Activated naive CD8-positive, alpha-beta T cell treated with anti-CD3 and anti-CD28 coated beads, Interleukin-2, amount 10 ng/mL, durations not matched to agents 7 days and 5 days (primary cell): Measurements from ENCODE around the gene FOXJ3. TPM values are rescaled to one million over a fixed set of nuclear protein-coding genes. Genes with fewer than 3 reads are reported as not detected.

Experiments used
- ATAC-seq: fragments of 150-1000 bp; cut with Tn5 transposase; one replicate; pipeline ENCODE4 v1.10.0; 2021; ENCODE audit warnings: low read depth, moderate library complexity
- POLR2A ChIA-PET: fragments of 350-600 bp; sonication (Branson Sonifier 250); formaldehyde crosslinking; loops from one replicate; lab custom pipeline; 2021; ENCODE audit warnings: antibody characterized with exemption; lab: Charles Lee
- DNase-seq: peaks from one replicate; pipeline ENCODE4 v3.0.0; 2021
- H3K27ac Mint-ChIP-seq: one replicate; pipeline ENCODE4 v1.8.0; 2022; ENCODE audit warnings: mild to moderate bottlenecking, mixed read lengths
- H3K27me3 Mint-ChIP-seq: one replicate; pipeline ENCODE4 v1.8.0; 2022; ENCODE audit warnings: mild to moderate bottlenecking, moderate library complexity, mixed read lengths
- H3K36me3 Mint-ChIP-seq: one replicate; pipeline ENCODE4 v1.8.0; 2021; ENCODE audit warnings: mild to moderate bottlenecking, mixed read lengths
- H3K4me1 Mint-ChIP-seq: one replicate; pipeline ENCODE4 v1.8.0; 2021; ENCODE audit warnings: mixed read lengths
- H3K4me3 Mint-ChIP-seq: one replicate; pipeline ENCODE4 v1.8.0; 2022; ENCODE audit warnings: mild to moderate bottlenecking, moderate library complexity, mixed read lengths
- H3K9me3 Mint-ChIP-seq: one replicate; pipeline ENCODE4 v1.8.0; 2021; ENCODE audit warnings: mixed read lengths
- total RNA-seq, 2 experiments: library from RNA; stranded (reverse); gene quantifications; one replicate each; pipeline ENCODE4 v1.2.3, GENCODE V29; 2021

FOXJ3 gene
- total RNA-seq, 2 experiments from 2014 or later, result 59.1 to 61.1 TPM

DNA sequence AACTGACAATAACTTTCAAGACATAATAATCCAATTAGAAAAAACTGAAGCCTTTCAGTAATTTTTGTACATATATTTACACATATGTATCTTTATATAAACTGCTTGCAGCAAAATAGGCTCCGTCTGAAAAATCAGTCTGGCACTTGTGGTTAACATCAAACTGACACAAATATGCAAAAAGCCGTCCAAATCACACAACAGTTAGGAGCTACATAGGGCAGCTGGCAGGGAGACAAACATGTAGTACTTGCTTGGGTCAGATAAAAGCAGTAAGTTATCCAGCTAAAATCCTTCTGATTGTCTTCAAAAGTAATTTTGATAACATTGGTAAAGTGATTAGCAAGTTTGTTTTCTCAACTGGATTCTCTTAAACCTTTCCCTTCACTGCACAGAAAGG, 155.8 kb downstream of the FOXJ3 start:
- POLR2A ChIA-PET, result no interaction called here
- Mint-ChIP-seq H3K9me3 (no peaks in the 10 kb centered on the region), H3K4me3 (no peak overlapping the region), H3K36me3 (peaks cover 1% of the 10 kb centered on the region), H3K27me3 (no peaks in the 10 kb centered on the region), H3K27ac (no peak overlapping the region), H3K4me1 (peaks cover 4% of the 10 kb centered on the region)
- DNase-seq (no peak), ATAC-seq (no peak)

GRCh38 chr1:42178249-42178648, 156.8 kb downstream of the FOXJ3 start:
- Mint-ChIP-seq H3K27me3 (no peaks in the 10 kb centered on the region), H3K36me3 (peaks cover 1% of the 10 kb centered on the region), H3K4me1 (peaks cover 4% of the 10 kb centered on the region), H3K27ac (no peak overlapping the region), H3K4me3 (no peak overlapping the region), H3K9me3 (no peaks in the 10 kb centered on the region)
- ATAC-seq (no peak), DNase-seq (no peak)
- POLR2A ChIA-PET, result no interaction called here

DNA sequence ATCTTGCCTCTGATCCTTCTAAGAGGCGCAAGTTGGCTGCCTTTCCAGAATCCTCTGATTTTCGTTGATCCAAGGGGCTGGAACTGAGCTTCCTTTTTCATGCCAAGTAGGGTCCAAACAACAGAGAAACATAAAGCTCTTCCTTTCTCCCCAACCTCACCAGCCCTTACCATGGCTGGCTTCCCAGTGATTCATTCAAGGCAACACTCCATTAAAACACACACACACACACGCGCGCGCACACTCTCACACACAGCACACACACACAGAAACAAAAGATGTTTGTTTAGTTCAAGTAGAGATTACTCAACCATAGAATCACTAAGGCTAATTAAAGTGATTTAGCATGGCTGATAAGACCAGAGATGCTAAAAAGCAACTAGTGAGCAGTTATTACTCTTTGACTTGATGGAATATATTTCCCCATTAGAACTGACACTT, 157.5 kb downstream of the FOXJ3 start:
- Mint-ChIP-seq H3K9me3 (no peaks in the 10 kb centered on the region), H3K27ac (no peak overlapping the region), H3K4me3 (no peak overlapping the region), H3K27me3 (no peaks in the 10 kb centered on the region), H3K36me3 (no peaks in the 10 kb centered on the region), H3K4me1 (peaks cover 4% of the 10 kb centered on the region)
- POLR2A ChIA-PET, result no interaction called here
- ATAC-seq, result no peak
- DNase-seq, result no peak

DNA sequence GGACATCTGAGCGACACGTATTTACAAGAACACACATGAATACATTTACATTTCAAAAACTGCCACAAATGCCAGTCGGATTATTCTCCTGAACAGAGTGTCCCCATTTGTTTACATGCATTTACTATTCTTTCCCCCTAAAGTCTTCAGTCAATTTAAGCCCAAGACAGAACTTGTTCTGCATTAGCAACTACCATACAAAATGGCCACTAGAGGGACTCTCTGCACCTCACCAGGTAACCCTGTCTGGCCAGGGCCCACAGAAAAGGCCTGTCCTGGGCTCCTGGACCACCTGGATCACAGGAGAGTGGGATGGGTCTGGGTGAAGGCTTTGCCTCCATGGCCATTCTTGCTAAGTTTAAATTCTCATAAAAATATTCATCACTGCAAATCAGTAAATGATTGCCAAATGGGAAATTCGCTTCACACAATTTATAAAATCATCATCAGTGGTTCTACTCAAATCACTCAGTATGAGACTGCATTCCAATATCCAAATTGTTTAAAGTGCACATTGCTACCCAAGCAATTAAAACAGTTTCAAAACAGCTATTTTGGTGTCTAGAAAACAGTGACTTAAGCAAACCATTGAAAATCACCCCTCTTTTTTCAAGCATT, 158.0 kb downstream of the FOXJ3 start:
- DNase-seq (no peak), ATAC-seq (peak; percentile 47)
- H3K4me3 Mint-ChIP-seq, result no peak overlapping the region
- peaks cover 4% of the 10 kb centered on the region for H3K4me1 Mint-ChIP-seq
- H3K36me3 Mint-ChIP-seq, result no peaks in the 10 kb centered on the region
- H3K9me3 Mint-ChIP-seq, result no peaks in the 10 kb centered on the region
- POLR2A ChIA-PET, result no interaction called here
- H3K27me3 Mint-ChIP-seq, result no peaks in the 10 kb centered on the region
- no peak overlapping the region for H3K27ac Mint-ChIP-seq

DNA sequence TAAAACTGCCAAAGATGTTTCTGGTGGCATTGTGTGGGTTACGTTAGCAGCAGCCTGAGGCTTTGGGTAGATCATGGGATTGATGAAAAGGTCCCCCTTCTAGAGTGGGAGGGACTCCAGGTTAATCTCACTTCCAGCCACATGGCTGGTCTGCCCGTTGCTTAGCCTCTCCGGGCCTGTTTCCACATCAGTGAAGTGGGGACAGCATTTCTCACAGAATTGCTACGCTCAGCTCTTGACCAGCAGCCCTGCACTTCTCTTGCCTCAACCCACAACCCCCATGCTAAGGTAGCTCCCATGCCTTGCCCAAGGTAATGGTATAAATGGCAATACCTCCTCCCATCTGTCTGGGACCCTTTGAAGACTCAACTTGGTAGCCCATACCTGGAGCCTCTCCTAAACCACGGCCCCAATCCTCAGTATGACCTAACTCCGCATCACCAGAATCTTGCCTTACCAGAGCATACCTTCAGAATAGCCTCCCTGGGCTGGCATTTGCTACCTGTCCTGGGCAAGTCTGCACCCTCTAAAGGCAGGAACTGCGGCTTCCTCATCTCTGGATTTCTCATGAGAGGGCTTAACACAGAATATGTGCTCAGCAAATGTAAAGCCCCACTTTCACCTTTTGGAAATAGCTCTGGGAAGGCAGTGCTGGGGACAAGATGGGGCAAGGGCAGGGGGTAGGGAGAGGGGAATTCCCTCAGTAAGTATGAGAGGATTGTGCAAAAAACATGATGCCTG, 159.6 kb downstream of the FOXJ3 start:
- Mint-ChIP-seq H3K9me3 (no peaks in the 10 kb centered on the region), H3K4me3 (no peak overlapping the region), H3K27me3 (no peaks in the 10 kb centered on the region), H3K4me1 (peaks cover 4% of the 10 kb centered on the region), H3K36me3 (no peaks in the 10 kb centered on the region), H3K27ac (no peak overlapping the region)
- ATAC-seq, result no peak
- POLR2A ChIA-PET, result no interaction called here
- no peak for DNase-seq

DNA sequence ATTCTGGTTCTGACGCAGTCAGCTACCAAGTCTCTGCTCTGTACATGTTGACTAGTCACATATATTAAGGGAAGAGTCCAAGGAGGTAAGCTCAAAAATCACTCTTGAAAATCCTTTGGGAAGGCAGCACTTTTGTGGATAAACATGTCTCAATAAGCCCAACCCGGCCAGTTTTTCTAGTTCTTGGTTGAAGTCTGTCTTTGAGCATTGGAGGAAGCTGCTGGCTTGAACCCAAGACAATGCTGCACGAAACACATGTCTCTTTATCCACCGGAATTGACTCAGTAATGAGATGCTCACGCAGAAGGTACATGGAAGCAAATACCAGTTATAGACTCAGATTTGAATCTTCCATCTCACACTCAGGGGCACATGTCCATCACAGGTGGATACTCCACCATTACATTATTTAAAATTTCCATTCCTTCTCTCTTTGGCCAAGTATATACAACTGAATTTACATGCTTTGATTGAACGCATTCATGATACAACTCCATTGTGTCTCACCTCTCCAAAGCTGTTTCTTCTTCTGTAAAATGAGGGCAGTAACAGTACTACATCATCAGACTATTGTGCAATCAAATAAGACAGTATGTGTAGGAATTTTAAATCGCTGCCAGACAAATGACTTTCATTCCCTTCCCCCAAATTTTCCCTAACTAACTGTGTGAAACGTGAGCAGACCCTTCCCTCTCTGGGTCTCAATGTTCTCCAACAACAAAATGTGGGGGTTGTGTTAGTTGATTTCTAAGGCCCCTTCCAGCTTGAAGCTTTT, 160.9 kb downstream of the FOXJ3 start:
- Mint-ChIP-seq H3K4me3 (no peak overlapping the region), H3K27ac (no peak overlapping the region), H3K27me3 (no peaks in the 10 kb centered on the region), H3K36me3 (no peaks in the 10 kb centered on the region), H3K9me3 (no peaks in the 10 kb centered on the region), H3K4me1 (no peaks in the 10 kb centered on the region)
- no peak for DNase-seq
- no peak for ATAC-seq
- POLR2A ChIA-PET, result interaction anchor here (1.0 kb wide), 1 partner anchor 487 kb away, joined by 3 read pairs; no protein-coding TSS in a partner anchor

DNA sequence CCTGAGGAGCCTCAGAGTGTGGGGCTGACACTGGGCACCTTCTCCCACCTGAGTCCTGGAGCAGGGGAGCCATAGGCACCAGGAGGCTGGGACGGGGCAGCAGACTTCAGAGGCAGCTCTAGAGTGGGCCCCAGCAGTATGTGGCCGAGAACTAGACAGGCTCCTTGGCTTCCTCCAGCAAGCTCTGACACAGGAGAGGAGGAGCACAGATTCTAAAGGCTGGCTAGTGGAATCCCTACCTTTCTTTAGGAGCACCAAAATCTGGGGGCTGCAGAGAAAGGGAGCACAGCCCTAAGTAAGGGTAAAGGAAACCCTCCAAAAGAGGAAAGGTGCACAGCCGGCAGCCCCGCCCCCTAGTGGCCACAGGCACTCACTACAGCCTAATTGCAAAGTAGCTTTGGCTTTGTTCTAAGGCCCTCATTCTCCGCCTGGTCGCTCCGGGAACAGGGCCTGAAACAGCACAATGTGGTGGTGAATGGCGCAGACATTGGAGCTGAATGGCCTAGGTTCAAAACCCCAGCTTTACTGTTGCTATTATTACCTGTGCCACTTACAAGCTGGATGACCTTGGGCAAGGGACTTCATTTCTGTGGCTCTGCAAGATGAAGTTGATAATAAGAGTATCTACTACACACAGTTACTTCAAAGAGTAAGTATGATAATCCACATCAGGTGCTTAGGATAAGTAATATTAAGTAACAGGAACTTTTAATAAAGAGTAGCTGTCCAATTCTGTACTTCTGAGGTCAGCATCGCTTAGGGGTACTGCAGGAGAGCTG, 161.7 kb downstream of the FOXJ3 start:
- POLR2A ChIA-PET, result interaction anchor here (1.0 kb wide), 1 partner anchor 486 kb away, joined by 3 read pairs; no protein-coding TSS in a partner anchor
- ATAC-seq (peak; percentile 68), DNase-seq (peak; percentile 72)
- Mint-ChIP-seq H3K27me3 (no peaks in the 10 kb centered on the region), H3K9me3 (no peaks in the 10 kb centered on the region), H3K36me3 (no peaks in the 10 kb centered on the region), H3K27ac (no peak overlapping the region), H3K4me3 (no peak overlapping the region), H3K4me1 (no peaks in the 10 kb centered on the region)

DNA sequence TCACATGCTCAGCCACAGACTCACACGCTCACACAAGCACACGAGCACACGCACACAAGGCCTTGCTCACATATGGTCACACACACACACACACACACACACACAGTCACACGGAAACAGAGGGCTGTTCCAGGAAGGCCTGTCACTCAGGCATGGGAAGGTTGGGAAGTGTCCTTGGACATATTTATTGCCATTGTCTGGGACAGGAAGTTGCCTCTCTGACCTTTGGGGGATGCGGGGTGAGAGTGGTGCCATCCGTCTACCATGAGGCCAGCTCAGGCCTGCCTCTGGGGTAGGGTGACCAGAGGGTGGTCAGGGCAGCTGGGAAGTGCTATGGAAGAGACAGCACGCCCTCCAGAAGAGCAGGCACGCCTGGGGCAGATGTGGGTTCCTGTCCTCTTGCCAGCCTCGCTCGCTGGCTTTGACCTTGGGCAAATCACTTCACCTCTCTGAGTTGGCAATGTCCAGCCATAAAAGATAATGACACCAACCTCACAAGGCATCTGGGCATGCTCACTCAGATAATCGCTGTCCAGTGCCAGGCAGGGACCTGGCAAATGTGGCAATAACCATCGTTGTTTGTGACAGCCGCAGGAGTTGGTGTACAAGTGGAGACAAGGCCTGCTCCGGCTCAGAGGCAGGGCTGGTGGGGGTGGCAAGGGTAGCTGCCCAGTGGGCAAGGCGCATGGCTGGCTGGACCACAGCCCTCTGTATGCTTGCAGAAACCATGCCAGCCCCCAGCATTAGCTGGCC, 162.5 kb downstream of the FOXJ3 start:
- H3K27me3 Mint-ChIP-seq, result no peaks in the 10 kb centered on the region
- no peak for ATAC-seq
- no peak overlapping the region for H3K27ac Mint-ChIP-seq
- no peak for DNase-seq
- POLR2A ChIA-PET, result interaction anchor here (1.0 kb wide), 1 partner anchor 485 kb away, joined by 3 read pairs; no protein-coding TSS in a partner anchor
- H3K36me3 Mint-ChIP-seq, result no peaks in the 10 kb centered on the region
- H3K9me3 Mint-ChIP-seq, result no peaks in the 10 kb centered on the region
- H3K4me3 Mint-ChIP-seq, result no peak overlapping the region
- H3K4me1 Mint-ChIP-seq, result no peaks in the 10 kb centered on the region

DNA sequence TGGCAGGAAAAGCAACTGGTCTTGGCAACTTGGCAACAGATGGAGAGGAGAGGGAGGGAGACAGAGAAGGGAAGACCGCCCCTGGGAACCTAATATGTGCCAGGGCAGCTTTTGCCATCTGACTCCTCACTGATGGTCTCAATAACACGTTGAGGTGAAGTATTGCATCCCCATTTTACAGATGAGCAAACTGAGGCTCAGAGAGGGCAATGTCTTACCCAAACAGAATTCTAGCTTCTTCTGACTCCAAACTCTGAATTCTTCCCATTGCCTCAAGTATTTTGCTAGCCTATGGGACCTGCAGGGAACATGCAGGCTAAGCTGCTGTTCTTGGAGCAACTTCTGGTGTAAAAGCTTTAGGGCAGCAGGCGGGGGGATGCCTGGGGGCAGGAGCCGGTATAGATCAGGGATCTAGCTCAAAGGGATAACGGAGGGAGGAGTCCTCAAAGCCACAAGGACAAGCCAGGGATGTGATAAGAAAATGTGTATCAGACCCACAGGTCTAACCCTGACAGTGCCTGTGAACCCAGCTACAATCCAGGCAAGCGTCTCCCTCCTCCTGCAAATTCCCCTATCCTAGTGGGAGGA, 163.3 kb downstream of the FOXJ3 start:
- no peaks in the 10 kb centered on the region for H3K36me3 Mint-ChIP-seq
- POLR2A ChIA-PET, result no interaction called here
- ATAC-seq (no peak), DNase-seq (no peak)
- H3K27ac Mint-ChIP-seq, result no peak overlapping the region
- H3K9me3 Mint-ChIP-seq, result no peaks in the 10 kb centered on the region
- no peak overlapping the region for H3K4me3 Mint-ChIP-seq
- H3K4me1 Mint-ChIP-seq, result no peaks in the 10 kb centered on the region
- H3K27me3 Mint-ChIP-seq, result no peaks in the 10 kb centered on the region

GRCh38 chr1:42170779-42171621, 164.0 kb downstream of the FOXJ3 start:
- no peak for ATAC-seq
- POLR2A ChIA-PET, result no interaction called here
- no peaks in the 10 kb centered on the region for H3K27me3 Mint-ChIP-seq
- no peak for DNase-seq
- H3K36me3 Mint-ChIP-seq, result no peaks in the 10 kb centered on the region
- no peak overlapping the region for H3K4me3 Mint-ChIP-seq
- H3K4me1 Mint-ChIP-seq, result no peaks in the 10 kb centered on the region
- no peak overlapping the region for H3K27ac Mint-ChIP-seq
- peaks cover 2% of the 10 kb centered on the region for H3K9me3 Mint-ChIP-seq

GRCh38 chr1:42168763-42169162, 166.3 kb downstream of the FOXJ3 start:
- peaks cover 2% of the 10 kb centered on the region for H3K9me3 Mint-ChIP-seq
- DNase-seq, result no peak

DNA sequence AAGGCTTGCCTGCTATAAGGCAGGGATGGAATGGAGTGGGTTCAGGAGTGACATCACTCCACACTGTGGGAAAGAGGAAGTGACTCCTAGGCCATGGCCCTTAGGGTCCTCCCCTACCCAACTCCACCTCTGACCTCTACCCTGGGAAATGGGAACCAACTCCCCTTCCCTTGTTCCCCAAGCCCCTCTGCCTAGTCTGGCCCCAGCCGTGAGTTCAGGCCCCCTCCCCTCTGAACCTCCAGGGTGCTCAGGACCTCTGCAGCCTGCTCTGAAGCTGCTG, 166.7 kb downstream of the FOXJ3 start:
- Mint-ChIP-seq H3K36me3 (no peaks in the 10 kb centered on the region), H3K27me3 (no peaks in the 10 kb centered on the region), H3K4me1 (no peaks in the 10 kb centered on the region), H3K27ac (no peak overlapping the region), H3K9me3 (peaks cover 2% of the 10 kb centered on the region), H3K4me3 (no peak overlapping the region)
- no peak for DNase-seq
- ATAC-seq, result no peak
- POLR2A ChIA-PET, result no interaction called here

More at GRCh38 chr1:42168763-42169162, 166.3 kb downstream of the FOXJ3 start:
- POLR2A ChIA-PET, result no interaction called here
- Mint-ChIP-seq H3K27me3 (no peaks in the 10 kb centered on the region), H3K4me1 (no peaks in the 10 kb centered on the region), H3K4me3 (no peak overlapping the region), H3K36me3 (no peaks in the 10 kb centered on the region), H3K27ac (no peak overlapping the region)
- no peak for ATAC-seq
